Measurements from ENCODE around the gene GPR153. TPM values are rescaled to one million over a fixed set of nuclear protein-coding genes. Genes with fewer than 3 reads are reported as not detected.

Gene GPR153
- total and polyA plus RNA-seq, 4 donors, result 0.37 to 5.9 (median 2.7) TPM

GRCh38 chr1:6224718-6225117, 36.2 kb downstream of the GPR153 start:
- no peak overlapping the region for H3K4me3 ChIP-seq (ENCODE audit: low read depth in 1 of 3, low read length in 3 of 3)
- no peaks in the 10 kb centered on the region for H3K4me1 ChIP-seq (ENCODE audit: control insufficient read depth in 4 of 4, insufficient read depth in 4 of 4, low read length in 3 of 4)
- no peaks in the 10 kb centered on the region for H3K27me3 ChIP-seq (ENCODE audit: control insufficient read depth in 4 of 4, insufficient read depth in 4 of 4, low read length in 3 of 4)
- WGBS, result 83% methylated on average over 15 of the region's 15 CpGs
- no peak overlapping the region for H3K27ac ChIP-seq (ENCODE audit: low read depth in 1 of 2, low read length in 2 of 2)
- no peak for DNase-seq (ENCODE audit: low spot score)
- H3K36me3 ChIP-seq (ENCODE audit: control insufficient read depth in 4 of 4, insufficient read depth in 3 of 4, low read depth in 1 of 4, low read length in 3 of 4), result peaks cover 6 to 54% (median 31%) of the 10 kb centered on the region in 4 donors
- no peaks in the 10 kb centered on the region for H3K9me3 ChIP-seq (ENCODE audit: control insufficient read depth in 4 of 4, low read length in 3 of 4)
- no peak overlapping the region for H3K9ac ChIP-seq (ENCODE audit: low read depth in 1 of 2, low read length in 2 of 2)
- no peak for TF ChIP-seq MAX (IDR thresholded peaks at IDR 0.05)
- TF ChIP-seq ATF3 (IDR thresholded peaks at IDR 0.05), result no peak
- TF ChIP-seq SP1 (IDR thresholded peaks at IDR 0.05), result no peak
- no peak for TF ChIP-seq FOXA2 (IDR thresholded peaks at IDR 0.05)
- no peak for TF ChIP-seq ZBTB33 (IDR thresholded peaks at IDR 0.05)
- no peak for TF ChIP-seq RXRA (IDR thresholded peaks at IDR 0.05)
- no peak for TF ChIP-seq HNF4A (conservative IDR thresholded peaks at IDR 0.05)
- no peak for TF ChIP-seq RAD21 (IDR thresholded peaks at IDR 0.05)
- TF ChIP-seq EGR1 (IDR thresholded peaks at IDR 0.05; ENCODE audit: low read depth in 2 of 2), result no peak
- TF ChIP-seq TAF1 (conservative IDR thresholded peaks at IDR 0.05), result no peak
- TF ChIP-seq CTCF (IDR thresholded peaks at IDR 0.05; ENCODE audit: low read depth, low read length, missing input control), result no peak
- no peak for TF ChIP-seq NR2F2 (IDR thresholded peaks at IDR 0.05)
- no peak for TF ChIP-seq GABPA (IDR thresholded peaks at IDR 0.05 in 1 of 2, conservative IDR thresholded peaks at IDR 0.05 in 1 of 2)
- no peak for TF ChIP-seq REST (IDR thresholded peaks at IDR 0.05)
- TF ChIP-seq YY1 (IDR thresholded peaks at IDR 0.05), result no peak
- no peak for TF ChIP-seq HNF4G (IDR thresholded peaks at IDR 0.05)

- DNase-seq (ENCODE audit: low spot score), result no peak
- H3K27ac ChIP-seq (ENCODE audit: low read depth in 1 of 2, low read length in 2 of 2), result no peak overlapping the region
- no peaks in the 10 kb centered on the region for H3K4me1 ChIP-seq (ENCODE audit: control insufficient read depth in 4 of 4, insufficient read depth in 4 of 4, low read length in 3 of 4)
- H3K4me3 ChIP-seq (ENCODE audit: low read depth in 1 of 3, low read length in 3 of 3), result no peak overlapping the region
- H3K9me3 ChIP-seq (ENCODE audit: control insufficient read depth in 4 of 4, low read length in 3 of 4), result no peaks in the 10 kb centered on the region
- H3K9ac ChIP-seq (ENCODE audit: low read depth in 1 of 2, low read length in 2 of 2), result no peak overlapping the region
- WGBS, result 97% methylated on average over 13 of the region's 13 CpGs
- peaks cover 6 to 50% (median 30%) of the 10 kb centered on the region in 4 donors for H3K36me3 ChIP-seq (ENCODE audit: control insufficient read depth in 4 of 4, insufficient read depth in 3 of 4, low read depth in 1 of 4, low read length in 3 of 4)
- H3K27me3 ChIP-seq (ENCODE audit: control insufficient read depth in 4 of 4, insufficient read depth in 4 of 4, low read length in 3 of 4), result no peaks in the 10 kb centered on the region
- TF ChIP-seq NR2F2 (IDR thresholded peaks at IDR 0.05) (no peak), YY1 (IDR thresholded peaks at IDR 0.05) (no peak), GABPA (IDR thresholded peaks at IDR 0.05 in 1 of 2, conservative IDR thresholded peaks at IDR 0.05 in 1 of 2) (no peak), RXRA (IDR thresholded peaks at IDR 0.05) (no peak), EGR1 (IDR thresholded peaks at IDR 0.05; ENCODE audit: low read depth in 2 of 2) (no peak), REST (IDR thresholded peaks at IDR 0.05) (no peak), SP1 (IDR thresholded peaks at IDR 0.05) (no peak), FOXA2 (IDR thresholded peaks at IDR 0.05) (no peak), HNF4A (conservative IDR thresholded peaks at IDR 0.05) (no peak), TAF1 (conservative IDR thresholded peaks at IDR 0.05) (no peak), ATF3 (IDR thresholded peaks at IDR 0.05) (no peak), MAX (IDR thresholded peaks at IDR 0.05) (no peak), ZBTB33 (IDR thresholded peaks at IDR 0.05) (no peak)
Measured at GRCh38 chr1:6223617-6224016, 37.3 kb downstream of the GPR153 start.

Measured in liver (tissue), 9 donors.